SJSA1 (cell line): ENCODE results near the gene AKT1S1. TPM values are rescaled to one million over a fixed set of nuclear protein-coding genes. Genes with fewer than 3 reads are reported as not detected.
"Not testable (repeated sequence)": the region's sequence is repeated elsewhere in the genome, so short reads cannot be mapped to it uniquely, and the experiment has no call there.

ENCODE experiments used
- DNase-seq, 2 experiments: peaks; one replicate each; pipeline ENCODE4 v3.0.0-alpha.2; 2015 to 2020; ENCODE audit warnings: low spot score in 2 of 2, low read depth in 1 of 2
- H3K27ac ChIP-seq: fragments of 250-450 bp; sonication (Bioruptor Pico); 2 replicates; pipeline ENCODE4 v1.5.1; 2020; ENCODE audit warnings: mild to moderate bottlenecking, moderate library complexity
- H3K27me3 ChIP-seq: fragments of 250-450 bp; sonication (Bioruptor Pico); replicated peaks from 2 replicates; pipeline ENCODE4 v1.5.1; 2020; ENCODE audit warnings: mild to moderate bottlenecking, moderate library complexity
- H3K36me3 ChIP-seq: fragments of 250-450 bp; sonication (Bioruptor Pico); 2 replicates; pipeline ENCODE4 v1.5.1; 2020; ENCODE audit warnings: mild to moderate bottlenecking
- H3K4me1 ChIP-seq: fragments of 250-450 bp; sonication (Bioruptor Pico); replicated peaks from 2 replicates; pipeline ENCODE4 v1.6.1; 2021; ENCODE audit warnings: mild to moderate bottlenecking
- H3K4me3 ChIP-seq: fragments of 250-450 bp; sonication (Bioruptor Pico); 2 replicates; pipeline ENCODE4 v1.5.1; 2020; ENCODE audit warnings: mild to moderate bottlenecking
- H3K9me3 ChIP-seq: fragments of 250-450 bp; sonication (Bioruptor Pico); replicated peaks from 2 replicates; pipeline ENCODE4 v1.5.1; 2020; ENCODE audit warnings: mild to moderate bottlenecking
- total RNA-seq: library from RNA; depleted of rRNA; stranded (reverse); fragments of >200 nt; shearing (Covaris generic); gene quantifications from 2 replicates; pipeline ENCODE4 v1.2.3, GENCODE V29; 2014; rRNA removed

AKT1S1 gene
- total RNA-seq: 2.5 and 8.8 TPM in 2 replicates

DNA sequence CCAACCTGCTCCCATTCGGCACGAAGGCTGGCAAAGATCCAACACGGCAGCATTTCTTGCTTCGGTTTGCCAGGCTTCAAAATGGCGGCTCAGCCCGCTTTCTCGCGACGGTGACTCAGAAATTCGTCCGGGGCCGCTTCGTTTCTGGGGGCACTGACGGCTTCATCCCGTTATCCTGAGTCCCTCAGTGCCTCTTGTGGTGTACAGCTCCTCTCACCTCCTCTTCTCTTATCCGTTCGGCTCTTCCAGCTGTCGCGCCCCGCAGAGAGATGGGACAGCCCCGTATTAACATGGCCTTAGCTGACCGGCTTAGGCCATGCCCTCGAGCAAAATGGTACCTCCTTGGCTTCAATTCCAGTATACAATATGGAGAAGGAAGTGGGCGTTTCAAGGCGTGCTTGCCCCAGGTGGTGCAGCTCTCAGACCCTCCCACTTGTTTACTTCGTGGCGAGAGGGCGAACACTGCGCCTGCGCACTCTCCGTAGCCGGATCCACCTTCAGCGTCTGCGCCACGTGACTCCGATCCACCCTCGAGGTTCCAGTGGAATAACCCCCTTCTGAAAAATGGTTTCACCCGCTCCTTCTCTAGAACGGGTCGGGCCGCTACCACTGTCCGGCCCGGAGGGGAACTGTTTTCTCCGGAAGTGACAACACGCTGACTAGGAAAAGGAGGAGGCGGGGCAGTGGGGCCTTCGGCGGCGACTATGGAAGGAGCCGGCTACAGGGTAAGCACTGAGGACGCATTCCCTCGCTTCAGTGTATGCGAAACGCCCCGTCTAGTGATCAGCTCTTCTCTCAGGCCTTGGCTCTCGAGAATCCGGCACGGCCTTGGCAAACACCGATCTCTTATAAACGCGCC lies at the start of gene AKT1S1, which contains the start of gene TBC1D17:
TSS of gene AKT1S1 (minus strand) at position 336 of the 859 bp plus-strand sequence. CDS start 4,060 bp downstream, outside the sequence.
TSS of gene TBC1D17 (plus strand) at position 683 of the 859 bp plus-strand sequence. CDS start at position 705, 22 bp downstream.
- H3K36me3 ChIP-seq: peaks cover 31% of the 10 kb centered on the region
- H3K9me3 ChIP-seq: no peaks in the 10 kb centered on the region
- H3K4me1 ChIP-seq: peaks cover 15% of the 10 kb centered on the region
- H3K27ac ChIP-seq: peak within 1 kb of the TSS; percentile 95
- peak; percentile 99 to 100 for DNase-seq
- H3K27me3 ChIP-seq: no peaks in the 10 kb centered on the region
- peak within 1 kb of the TSS; percentile 83 for H3K4me3 ChIP-seq

DNA sequence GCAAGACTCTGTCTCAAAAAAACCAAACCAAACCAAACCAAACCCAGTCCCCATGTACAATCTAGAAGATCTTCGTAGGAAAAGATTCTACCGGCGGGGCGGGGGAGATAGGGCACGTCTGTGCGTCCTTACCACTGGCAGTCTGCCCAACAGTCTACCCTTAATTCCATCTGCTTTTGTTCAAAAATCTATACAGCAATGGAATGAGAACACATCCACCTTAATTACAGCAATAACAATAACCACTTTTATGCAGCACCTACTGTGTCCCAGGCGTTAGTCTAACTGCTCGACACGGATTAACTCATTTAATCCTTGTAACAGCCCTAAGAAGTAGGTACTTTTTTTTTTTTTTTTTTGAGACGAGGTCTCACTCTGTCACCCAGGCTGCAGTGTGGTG lies 49.4 kb upstream of the AKT1S1 start:
- no peak for DNase-seq
- Histone ChIP-seq H3K4me3 (no peak overlapping the region), H3K27ac (no peak overlapping the region), H3K9me3 (no peaks in the 10 kb centered on the region), H3K36me3 (peaks cover 83% of the 10 kb centered on the region), H3K27me3 (no peaks in the 10 kb centered on the region), H3K4me1 (peaks cover 12% of the 10 kb centered on the region)

DNA sequence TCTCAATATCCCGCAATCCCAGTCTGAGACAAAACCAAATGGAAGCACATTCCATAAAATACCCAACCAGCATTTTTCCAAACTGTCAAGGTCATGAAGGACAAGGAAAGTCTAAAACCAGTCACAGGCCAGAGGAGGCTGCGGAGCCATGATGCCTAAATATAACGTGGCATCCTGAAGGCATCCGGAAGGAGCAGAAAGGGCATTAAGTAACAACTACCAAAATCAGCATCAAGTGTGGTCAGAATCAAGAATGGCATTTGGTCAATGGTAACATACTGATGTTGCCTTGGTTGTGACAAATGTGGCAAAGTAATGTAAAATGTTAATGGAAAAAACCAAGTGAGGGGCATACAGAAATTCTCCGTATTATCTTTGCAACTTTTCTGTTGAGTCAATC lies 48.3 kb upstream of the AKT1S1 start:
- Histone ChIP-seq H3K4me1 (peaks cover 12% of the 10 kb centered on the region), H3K27me3 (no peaks in the 10 kb centered on the region), H3K36me3 (peaks cover 83% of the 10 kb centered on the region), H3K4me3 (no peak overlapping the region), H3K27ac (no peak overlapping the region), H3K9me3 (no peaks in the 10 kb centered on the region)
- DNase-seq: no peak

DNA sequence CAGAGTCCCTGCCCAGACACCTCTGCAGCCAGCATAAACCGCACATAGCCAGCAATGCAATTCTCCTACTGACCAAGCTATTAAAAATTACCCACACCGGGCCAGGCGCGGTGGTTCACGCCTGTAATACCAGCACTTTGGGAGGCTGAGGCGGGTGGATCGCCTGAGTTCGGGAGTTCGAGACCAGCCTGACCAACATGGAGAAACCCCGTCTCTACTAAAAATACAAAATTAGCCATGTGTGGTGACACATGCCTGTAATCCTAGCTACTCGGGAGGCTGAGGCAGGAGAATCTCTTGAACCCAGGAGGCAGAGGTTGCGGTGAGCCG lies 47.7 kb upstream of the AKT1S1 start:
- Histone ChIP-seq H3K36me3 (peaks cover 88% of the 10 kb centered on the region), H3K4me1 (peaks cover 12% of the 10 kb centered on the region)
- H3K27me3 ChIP-seq, H3K27ac ChIP-seq, H3K9me3 ChIP-seq, DNase-seq, H3K4me3 ChIP-seq: not testable (repeated sequence)

DNA sequence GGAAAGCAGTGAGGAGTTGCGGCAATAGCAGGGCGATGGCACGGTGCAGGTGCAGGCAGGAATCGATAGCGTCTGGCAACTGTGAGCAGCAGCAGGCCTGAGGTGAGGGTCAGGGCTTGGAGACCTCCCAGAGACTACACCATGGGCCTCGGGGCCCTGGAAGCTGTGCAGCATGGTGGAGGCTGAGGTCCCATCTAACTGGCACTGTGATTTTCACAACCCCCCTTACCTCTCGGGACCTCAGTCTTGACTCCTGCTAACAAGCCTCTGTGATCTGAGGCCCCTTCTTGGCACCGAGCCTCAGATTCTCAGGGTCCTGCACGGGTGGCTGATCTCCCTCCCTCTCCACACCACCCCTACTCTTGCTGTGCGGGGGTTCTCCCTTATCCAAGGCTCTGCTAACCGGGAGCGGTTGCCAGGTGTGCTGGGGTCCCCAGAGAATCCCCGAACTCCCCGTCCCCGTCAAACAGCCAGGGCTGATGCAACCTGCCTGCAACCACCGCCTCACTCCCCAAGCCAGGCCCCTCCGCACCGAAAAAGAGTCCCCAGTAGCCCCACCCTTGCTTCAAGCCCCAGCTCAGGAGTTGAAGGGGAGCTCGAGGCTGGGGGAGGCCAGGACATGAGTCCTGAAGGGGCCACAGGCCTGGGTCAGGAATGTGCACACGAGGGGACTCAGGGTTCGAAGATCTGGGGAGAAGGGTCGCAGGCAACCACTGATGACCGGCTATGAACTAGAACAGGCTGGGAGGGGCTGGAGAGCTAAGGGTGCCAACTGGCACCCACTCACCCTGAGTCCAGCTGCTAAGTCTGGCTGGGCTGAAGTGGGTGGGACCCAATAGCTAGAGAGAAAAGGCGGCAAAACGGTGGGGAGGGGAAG lies 47.1 kb upstream of the AKT1S1 start:
- Histone ChIP-seq H3K27ac (no peak overlapping the region), H3K36me3 (peaks cover 93% of the 10 kb centered on the region), H3K27me3 (no peaks in the 10 kb centered on the region), H3K9me3 (no peaks in the 10 kb centered on the region), H3K4me3 (no peak overlapping the region), H3K4me1 (peaks cover 10% of the 10 kb centered on the region)
- DNase-seq: no peak

DNA sequence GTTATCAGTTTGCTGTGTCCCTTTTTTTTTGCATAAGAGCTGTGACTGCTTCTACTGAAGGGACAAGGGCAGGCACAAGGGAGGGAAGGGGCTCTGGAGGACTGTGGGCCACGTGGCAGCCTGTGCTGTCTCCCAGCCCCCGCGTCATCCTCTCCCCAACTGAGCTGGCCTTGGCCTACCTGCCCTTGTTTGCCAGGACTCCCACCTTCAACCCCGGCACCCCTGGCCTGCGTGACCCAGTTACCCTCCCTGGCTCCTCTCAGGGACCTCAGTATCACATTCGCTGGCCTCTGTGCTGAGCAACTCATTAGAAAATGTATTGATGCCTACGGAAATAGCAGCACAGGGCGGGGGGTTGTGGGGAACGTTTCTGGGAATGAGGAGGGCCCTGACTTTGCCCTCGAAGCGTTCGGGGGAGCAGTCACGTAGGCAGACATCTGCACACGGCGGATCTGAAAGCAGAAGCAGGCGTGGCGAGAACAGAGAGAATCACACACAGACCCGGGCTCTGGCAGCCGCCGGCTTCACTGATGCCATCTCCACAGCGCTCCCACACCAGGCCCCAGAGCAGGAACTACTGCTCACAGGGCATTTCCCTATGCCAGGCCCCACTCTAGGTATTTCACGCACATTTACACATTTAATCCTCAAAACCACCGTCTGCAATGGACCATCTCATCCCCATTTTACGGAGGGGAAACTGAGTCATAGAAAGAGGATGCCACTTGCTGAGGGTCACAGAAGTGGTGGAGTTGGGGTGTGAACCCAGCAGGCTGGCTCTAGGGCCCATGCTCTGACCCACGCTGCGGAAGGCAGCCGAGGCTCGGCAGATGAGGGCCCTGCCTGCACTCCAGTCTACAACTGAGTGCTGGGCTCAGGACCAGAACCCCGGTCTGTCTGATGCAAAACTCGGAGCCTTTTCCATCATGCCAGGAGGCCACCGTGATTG lies 46.2 kb upstream of the AKT1S1 start:
- no peaks in the 10 kb centered on the region for H3K9me3 ChIP-seq
- H3K27me3 ChIP-seq: no peaks in the 10 kb centered on the region
- no peak overlapping the region for H3K27ac ChIP-seq
- no peak for DNase-seq
- H3K36me3 ChIP-seq: peaks cover 96% of the 10 kb centered on the region
- H3K4me1 ChIP-seq: peaks cover 10% of the 10 kb centered on the region
- no peak overlapping the region for H3K4me3 ChIP-seq

DNA sequence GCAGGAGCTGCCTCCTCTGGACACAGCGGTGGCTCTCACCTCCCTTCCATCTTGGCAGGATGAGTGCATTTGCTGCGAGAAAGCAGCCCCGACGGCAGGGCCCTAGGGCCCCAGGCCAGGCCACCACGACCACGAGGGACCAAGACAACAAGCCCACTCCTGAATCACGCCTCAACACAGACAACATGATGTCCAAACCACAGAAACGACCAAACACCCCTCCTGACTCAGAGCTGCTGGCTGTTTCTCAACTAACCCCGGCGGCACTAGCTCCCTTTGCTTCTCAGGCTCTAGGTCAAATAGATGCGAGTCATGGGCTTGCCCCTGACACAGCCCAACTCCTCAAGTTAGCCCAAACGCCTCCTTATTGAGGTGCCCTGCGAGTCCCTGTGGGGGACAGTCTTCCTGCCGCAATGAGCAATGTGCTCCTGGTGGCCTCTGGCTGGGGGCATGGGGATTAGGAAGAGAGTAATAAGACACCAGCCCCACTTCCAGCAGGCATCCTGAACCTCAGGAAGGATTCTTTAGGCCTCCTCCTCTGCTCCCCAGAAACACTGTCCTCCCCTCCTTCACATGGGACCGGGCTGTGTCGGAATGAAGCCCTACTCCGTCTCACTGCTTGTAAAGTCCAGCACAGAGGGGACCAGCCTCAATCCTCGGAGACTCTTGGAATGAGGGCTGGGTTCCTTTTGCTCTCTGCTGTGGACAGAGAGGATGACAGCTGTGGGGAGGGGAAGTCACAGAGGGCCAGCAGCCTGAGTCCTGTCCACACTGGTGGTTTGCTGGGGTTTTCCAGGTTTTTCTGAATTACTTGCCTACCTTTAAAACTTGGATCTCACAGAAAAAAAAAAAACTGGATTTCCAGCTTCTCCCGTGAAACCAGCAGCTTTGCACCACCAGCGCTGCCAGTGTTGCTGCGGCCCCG lies 45.0 kb upstream of the AKT1S1 start:
- H3K9me3 ChIP-seq: no peaks in the 10 kb centered on the region
- no peak overlapping the region for H3K4me3 ChIP-seq
- H3K4me1 ChIP-seq: no peaks in the 10 kb centered on the region
- H3K36me3 ChIP-seq: peaks cover 96% of the 10 kb centered on the region
- no peaks in the 10 kb centered on the region for H3K27me3 ChIP-seq
- DNase-seq: no peak
- no peak overlapping the region for H3K27ac ChIP-seq

DNA sequence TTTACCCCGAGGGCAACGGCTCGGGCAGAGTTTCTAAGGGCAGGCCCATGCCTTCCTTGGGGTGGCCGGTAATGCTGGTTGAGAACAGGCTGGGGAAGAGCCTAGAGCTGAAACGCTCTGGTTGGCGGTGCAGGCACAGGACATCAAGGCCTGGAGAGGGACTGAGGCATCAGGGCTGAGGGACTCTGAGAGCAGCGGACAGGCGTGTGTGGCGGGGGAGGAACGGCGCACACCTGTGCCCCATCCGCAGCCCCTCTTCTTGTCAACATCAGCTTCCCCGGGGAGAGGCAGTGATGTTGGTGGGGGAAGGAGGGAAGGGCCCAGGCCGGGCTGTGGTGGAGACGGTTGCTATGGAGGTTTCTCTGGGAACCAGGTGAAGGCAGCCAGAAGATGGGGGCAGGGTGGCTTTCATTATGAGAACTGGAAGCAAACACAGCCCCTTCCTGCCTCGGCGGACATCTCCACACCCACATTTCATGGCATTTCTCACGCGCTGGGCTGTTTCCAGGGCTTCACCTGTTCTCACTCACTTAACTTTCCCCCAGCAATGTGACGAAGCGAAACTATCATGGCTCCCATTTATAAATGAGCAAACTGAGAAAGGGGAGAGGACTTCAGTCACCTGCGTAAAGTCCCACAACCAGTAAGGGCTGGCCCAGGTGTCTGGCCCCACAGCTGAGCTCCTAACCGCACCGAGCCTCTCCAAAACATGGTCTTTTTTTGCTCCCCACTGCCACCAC lies 43.6 kb upstream of the AKT1S1 start:
- Histone ChIP-seq H3K27me3 (no peaks in the 10 kb centered on the region), H3K27ac (no peak overlapping the region), H3K36me3 (peaks cover 93% of the 10 kb centered on the region), H3K9me3 (no peaks in the 10 kb centered on the region), H3K4me3 (no peak overlapping the region), H3K4me1 (no peaks in the 10 kb centered on the region)
- no peak for DNase-seq

DNA sequence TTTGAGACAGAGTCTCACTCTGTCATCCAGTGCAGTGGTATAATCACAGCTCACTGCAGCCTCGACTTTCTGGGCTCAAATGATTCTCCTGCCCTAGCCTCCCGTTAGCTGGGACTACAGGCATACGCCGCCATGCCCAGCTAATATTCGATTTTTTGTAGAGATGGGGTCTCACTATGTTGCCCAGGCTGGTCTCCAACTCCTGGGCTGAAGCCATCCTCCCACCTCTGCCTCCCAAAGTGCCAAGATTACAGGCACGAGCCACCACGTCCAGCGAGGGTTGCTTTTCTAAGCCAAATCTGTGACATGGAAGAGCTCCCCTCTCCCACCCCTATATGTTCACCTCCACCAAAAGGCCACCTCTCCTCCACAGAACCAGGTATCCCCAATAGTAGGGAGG lies 40.9 kb upstream of the AKT1S1 start:
- Histone ChIP-seq H3K9me3 (no peaks in the 10 kb centered on the region), H3K27ac (no peak overlapping the region), H3K4me1 (no peaks in the 10 kb centered on the region), H3K36me3 (peaks cover 92% of the 10 kb centered on the region), H3K27me3 (no peaks in the 10 kb centered on the region), H3K4me3 (no peak overlapping the region)
- DNase-seq: no peak

DNA sequence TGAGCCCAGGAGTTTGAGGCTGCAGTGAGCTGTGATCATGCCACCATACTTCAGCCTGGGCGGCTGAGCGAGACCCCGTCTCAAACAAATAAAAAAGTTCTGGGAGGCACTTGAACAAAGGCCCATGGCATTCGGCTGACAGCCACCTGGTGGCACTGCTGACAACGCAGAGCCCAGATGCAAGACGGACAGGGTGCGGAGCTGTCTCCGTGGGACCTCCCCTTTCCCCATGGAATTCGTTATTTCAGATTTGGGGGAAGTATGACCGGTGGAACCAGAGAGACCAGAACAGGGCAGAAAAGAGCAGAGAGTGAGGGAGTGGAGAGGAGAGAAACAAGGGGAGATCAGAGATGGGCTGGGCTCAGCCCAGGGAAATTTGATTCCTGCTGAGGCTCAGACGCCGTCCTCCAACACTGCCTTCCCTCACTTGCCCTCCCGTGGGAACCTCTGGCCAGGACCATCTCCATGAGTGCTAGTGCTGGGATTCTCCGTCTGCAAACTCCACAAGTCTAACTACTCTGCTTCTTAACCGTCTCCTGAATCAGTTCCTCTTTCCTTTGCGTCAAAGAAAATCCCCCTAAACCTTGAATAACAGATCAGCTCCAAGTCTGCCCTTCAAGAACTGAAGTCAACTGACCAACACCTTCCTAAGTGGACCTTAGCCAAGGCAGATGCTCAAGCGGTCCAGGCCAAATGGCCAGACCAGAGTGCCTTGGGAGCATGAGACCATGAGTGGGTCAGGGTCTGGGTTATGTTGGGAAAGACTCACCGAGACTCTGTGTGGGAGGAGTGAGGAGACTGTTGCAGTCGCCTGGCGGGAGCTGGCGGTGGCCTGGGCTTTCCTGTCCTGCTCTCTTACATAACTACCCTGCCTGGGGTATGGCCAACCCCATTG lies 39.9 kb upstream of the AKT1S1 start:
- Histone ChIP-seq H3K36me3 (peaks cover 93% of the 10 kb centered on the region), H3K4me1 (no peaks in the 10 kb centered on the region)
- DNase-seq: no peak

DNA sequence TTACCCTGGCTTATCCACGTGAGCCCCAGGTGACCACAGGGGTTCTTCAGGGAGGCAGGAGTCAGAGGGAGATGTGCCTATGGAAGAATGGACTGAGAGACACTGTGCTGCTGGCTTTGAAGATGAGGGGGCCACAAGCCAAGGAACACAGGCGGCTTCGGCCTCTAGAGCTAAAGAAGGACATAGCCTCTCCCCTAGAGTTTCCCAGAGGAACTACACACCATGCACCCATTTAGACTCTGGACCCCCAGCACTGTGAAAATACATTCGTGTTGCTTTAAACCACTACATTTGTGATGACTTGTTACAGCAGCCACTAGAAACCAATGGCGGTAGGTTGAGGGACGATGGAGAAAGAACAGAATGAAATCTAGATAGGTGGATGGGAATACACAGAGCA lies 38.1 kb upstream of the AKT1S1 start:
- Histone ChIP-seq H3K36me3 (peaks cover 88% of the 10 kb centered on the region), H3K27me3 (no peaks in the 10 kb centered on the region)

More for the DNA sequence above, 39.9 kb upstream of the AKT1S1 start:
- H3K27ac ChIP-seq: no peak overlapping the region
- no peak overlapping the region for H3K4me3 ChIP-seq
- H3K9me3 ChIP-seq: no peaks in the 10 kb centered on the region
- H3K27me3 ChIP-seq: no peaks in the 10 kb centered on the region

More for the DNA sequence above, 38.1 kb upstream of the AKT1S1 start:
- H3K4me3 ChIP-seq: no peak overlapping the region
- no peaks in the 10 kb centered on the region for H3K4me1 ChIP-seq
- no peaks in the 10 kb centered on the region for H3K9me3 ChIP-seq
- H3K27ac ChIP-seq: no peak overlapping the region
- DNase-seq: no peak
